ENCODE data around the gene GSTO2. TPM values are rescaled to one million over a fixed set of nuclear protein-coding genes. Genes with fewer than 3 reads are reported as not detected.

GSTO2 gene
- total and polyA plus RNA-seq, 2 experiments from 2014 or later: 30.7 to 49.8 TPM

- H3K27ac Mint-ChIP-seq: no peak overlapping the region
- Histone ChIP-seq H3K27ac (ENCODE audit: low read depth) (no peak overlapping the region), H3K36me3 (ENCODE audit: insufficient read depth) (no peaks in the 10 kb centered on the region), H3K4me2 (no peak overlapping the region), H2AFZ (no peak overlapping the region), H4K20me1 (replicated peaks; ENCODE audit: insufficient read depth) (no peaks in the 10 kb centered on the region; the same call in 1 of the 2 replicates), H3K9me2 (ENCODE audit: insufficient read depth) (no peaks in the 10 kb centered on the region), H3F3A (replicated peaks; ENCODE audit: low read depth) (no peaks in the 10 kb centered on the region), H3K4me1 (ENCODE audit: insufficient read depth) (peaks cover 12% of the 10 kb centered on the region), H3K4me3 (no peak overlapping the region), H3K27me3 (ENCODE audit: insufficient read depth) (0 out of 2 replicates have a peak, but pooled peaks cover 8% of the 10 kb centered on the region), H3K79me2 (replicated peaks; ENCODE audit: insufficient read depth) (peaks cover 16% of the 10 kb centered on the region)
- TF ChIP-seq REST (IDR thresholded peaks at IDR 0.05; ENCODE audit: unreplicated experiment) (no peak), POLR2AphosphoS5 (IDR thresholded peaks at IDR 0.05; ENCODE audit: low read depth) (no peak), ZNF331 (CRISPR knock-in tag; IDR thresholded peaks at IDR 0.05; ENCODE audit: low read depth) (no peak), NANOG (IDR thresholded peaks at IDR 0.05; ENCODE audit: borderline replicate concordance) (no peak), ETS1 (IDR thresholded peaks at IDR 0.05) (no peak), STAT1 (IDR thresholded peaks at IDR 0.05; ENCODE audit: unreplicated experiment) (no peak), CTCF (conservative IDR thresholded peaks at IDR 0.05; ENCODE audit: low read depth in 2 of 2) (no peak), ZNF462 (CRISPR knock-in tag; IDR thresholded peaks at IDR 0.05) (no peak), ZNF114 (CRISPR knock-in tag; IDR thresholded peaks at IDR 0.05) (no peak), CREB1 (CRISPR knock-in tag; IDR thresholded peaks at IDR 0.05; ENCODE audit: low read depth) (no peak), EZH2phosphoT487 (IDR thresholded peaks at IDR 0.05; ENCODE audit: unreplicated experiment) (no peak), JUNB (IDR thresholded peaks at IDR 0.05; ENCODE audit: unreplicated experiment) (no peak), EZH2 (IDR thresholded peaks at IDR 0.05; ENCODE audit: low read depth, unreplicated experiment) (no peak)
- ATAC-seq (no peak), DNase-seq (ENCODE audit: low spot score) (no peak)
- no peak overlapping the region for H3K4me3 Mint-ChIP-seq
- peaks cover 6% of the 10 kb centered on the region for H3K27me3 Mint-ChIP-seq (ENCODE audit: insufficient read depth, low read depth, poor library complexity)
- H3K4me1 Mint-ChIP-seq: peaks cover 9% of the 10 kb centered on the region; the same call in 2 of the 3 replicates
- peaks cover 13% of the 10 kb centered on the region; the same call in 1 of the 3 replicates for H3K36me3 Mint-ChIP-seq (ENCODE audit: low read depth)
- no peaks in the 10 kb centered on the region for H3K9me3 Mint-ChIP-seq
These were observed 10.7 kb downstream of the GSTO2 start for GRCh38 chr10:104279550-104280259.
